ENCODE measurements around the gene CSMD2.

CSMD2 gene

GRCh38 chr1:33464552-33464951 lies 700.5 kb downstream of the CSMD2 start:
- no peak for DNase-seq
